Ovary (tissue), 9 donors: ENCODE results near the gene IQGAP1. TPM values are rescaled to one million over a fixed set of nuclear protein-coding genes. Genes with fewer than 3 reads are reported as not detected.

Experiments
- DNase-seq, 5 donors: peaks; one replicate each; pipeline ENCODE4 v3.0.0-alpha.2; 2019 to 2020
- H3K27ac ChIP-seq, 2 donors: fragments of 200-600 bp; one replicate each; pipeline versions ENCODE4 v1.5.1 to v1.8.0; 2019 to 2022
- H3K27me3 ChIP-seq: fragments of 200-600 bp; one replicate; pipeline ENCODE4 v1.8.0; 2022
- H3K36me3 ChIP-seq: fragments of 200-600 bp; sonication (generic); one replicate; pipeline ENCODE4 v1.5.1; 2019
- H3K4me1 ChIP-seq: one replicate; pipeline ENCODE4 v1.8.1; 2013; ENCODE audit warnings: mild to moderate bottlenecking, moderate library complexity; ENCODE audit not compliant: insufficient read depth
- H3K4me3 ChIP-seq: fragments of 200-600 bp; sonication (generic); one replicate; pipeline ENCODE4 v1.5.1; 2017
- H3K9me3 ChIP-seq, 2 donors: fragments of 200-600 bp in 1 of 2; sonication (generic) in 1 of 2; one replicate each; pipeline versions ENCODE4 v1.5.1 to v1.8.1; 2013 to 2019; ENCODE audit warnings: mild to moderate bottlenecking in 1 of 2, moderate library complexity in 1 of 2
- CTCF ChIP-seq, 3 donors: fragments of 450-650 bp in 2 of 3; fragments of 200-600 bp in 1 of 3; IDR thresholded peaks; one replicate each; pipeline versions ENCODE4 v1.5.1 to v1.8.0; 2016 to 2022; ENCODE audit warnings: antibody characterized with exemption in 3 of 3, mild to moderate bottlenecking in 1 of 3
- EP300 ChIP-seq: sonication (generic); formaldehyde crosslinking; IDR thresholded peaks from one replicate; pipeline ENCODE4 v1.6.1; 2017; ENCODE audit warnings: antibody characterized with exemption
- POLR2A ChIP-seq: fragments of 450-650 bp; IDR thresholded peaks from one replicate; pipeline ENCODE4 v1.6.1; 2017; ENCODE audit warnings: antibody characterized with exemption, mild to moderate bottlenecking, moderate library complexity
- WGBS, 3 donors: extraction: QIAGEN DNeasy Blood & Tissue Kit in 1 of 3; methylation state at CpG; one replicate each; pipeline versions ENCODE4 v1.1.5 to v1.1.7; 2013 to 2017; 5-methylcytosine and 5-hydroxymethylcytosine counted together
- intact Hi-C, 4 donors: fragments of 100-400 bp; cut with DNase I; formaldehyde crosslinking; loops; one replicate each; pipeline versions ENCODE4 v1.11.0 to v1.15.1; 2022 to 2023
- polyA plus RNA-seq, 2 donors: library from polyadenylated mRNA; stranded (reverse); fragments of 200-250 nt in 1 of 2; fragments of 350-450 nt in 1 of 2; fragmentation: Illumina TruSeq in 1 of 2; extraction: RNeasy Lipid Tissue Mini Kit (QIAGEN cat#74804) in 1 of 2; gene quantifications; one replicate each; pipeline ENCODE4 v1.2.3, GENCODE V29; 2013 to 2014
- total RNA-seq, 7 donors: library from RNA; depleted of rRNA in 2 of 7; stranded (reverse); fragments of >200 nt in 2 of 7; fragmentation: NEBNext Ultra II Directional in 3 of 7; extraction: Animal tissue kit (Norgen Biotek cat#: 25700) in 3 of 7; gene quantifications; one replicate each; pipeline versions ENCODE4 v1.1.0 to v1.2.4, GENCODE V29; 2016 to 2023
- donor health status: DM: no; HTN: no; CAD: no; lungs with moderate emphysema.
- donor health status: DM: no; HTN: no; CAD: no.
- donor health status: Bipolar disorder and iron deficiency.
- donor health status: DM: yes; HTN: yes; CAD: no.
- donor health status: DM: no; HTN: no; CAD: no.
- donor health status: DM: yes; HTN: yes; CAD: no.

IQGAP1 gene
- total and polyA plus RNA-seq, 9 donors, result 68.1 to 173 (median 108) TPM

GRCh38 chr15:90539789-90540188 is 151.7 kb downstream of the IQGAP1 start:
- Histone ChIP-seq H3K9me3 (no peaks in the 10 kb centered on the region), H3K36me3 (no peaks in the 10 kb centered on the region), H3K27me3 (no peaks in the 10 kb centered on the region), H3K27ac (no peak overlapping the region), H3K4me3 (no peak overlapping the region), H3K4me1 (peaks cover 4% of the 10 kb centered on the region)
- 82 to 90% (median 85%) methylated on average over 10 of the region's 10 CpGs for WGBS, 3 donors
- intact Hi-C loops, result loop anchor here in 3 of 4 donors (10.0 kb wide), 2 partner anchors 65 to 75 kb away; no protein-coding TSS in a partner anchor
- DNase-seq, result no peak
- TF ChIP-seq EP300, result no peak
- TF ChIP-seq CTCF (IDR thresholded peaks at IDR 0.05), result no peak
- TF ChIP-seq POLR2A, result no peak

GRCh38 chr15:90540768-90541167 is 152.7 kb downstream of the IQGAP1 start:
- H3K4me1 ChIP-seq, result peaks cover 2% of the 10 kb centered on the region
- WGBS, 3 donors, result 56 to 80% (median 58%) methylated on average over 3 of the region's 3 CpGs
- TF ChIP-seq POLR2A (no peak), EP300 (no peak), CTCF (IDR thresholded peaks at IDR 0.05) (no peak)
- H3K27me3 ChIP-seq, result no peaks in the 10 kb centered on the region
- no peak overlapping the region for H3K4me3 ChIP-seq
- no peaks in the 10 kb centered on the region for H3K36me3 ChIP-seq
- no peaks in the 10 kb centered on the region for H3K9me3 ChIP-seq
- intact Hi-C loops, result no loop called here
- no peak overlapping the region for H3K27ac ChIP-seq
- no peak for DNase-seq

GRCh38 chr15:90545095-90545494 is 157.1 kb downstream of the IQGAP1 start:
- TF ChIP-seq CTCF (IDR thresholded peaks at IDR 0.05) (no peak), EP300 (no peak)
- WGBS, 3 donors, result 93 to 97% (median 95%) methylated on average over 7 of the region's 7 CpGs
- no peaks in the 10 kb centered on the region for H3K27me3 ChIP-seq
- H3K36me3 ChIP-seq, result no peaks in the 10 kb centered on the region
- H3K4me1 ChIP-seq, result no peaks in the 10 kb centered on the region
- H3K27ac ChIP-seq, result no peak overlapping the region
- DNase-seq, result no peak
- H3K9me3 ChIP-seq, result no peaks in the 10 kb centered on the region
- no peak overlapping the region for H3K4me3 ChIP-seq
- intact Hi-C loops, result no loop called here

- intact Hi-C loops, result no loop called here
- Histone ChIP-seq H3K9me3 (no peaks in the 10 kb centered on the region), H3K4me1 (peaks cover 7% of the 10 kb centered on the region), H3K27me3 (no peaks in the 10 kb centered on the region), H3K27ac (no peak overlapping the region), H3K36me3 (no peaks in the 10 kb centered on the region), H3K4me3 (no peak overlapping the region)
- no peak for DNase-seq
- no peak for TF ChIP-seq CTCF (IDR thresholded peaks at IDR 0.05)
- TF ChIP-seq POLR2A, result no peak
- TF ChIP-seq EP300, result no peak
- WGBS, 3 donors, result 78 to 90% (median 87%) methylated on average over 2 of the region's 2 CpGs
Observed at GRCh38 chr15:90547540-90547939, 159.5 kb downstream of the IQGAP1 start.

GRCh38 chr15:90550919-90551318 is 162.9 kb downstream of the IQGAP1 start:
- H3K4me1 ChIP-seq, result peaks cover 11% of the 10 kb centered on the region

More at GRCh38 chr15:90550919-90551318, 162.9 kb downstream of the IQGAP1 start:
- 80 to 85% (median 84%) methylated on average over 6 of the region's 6 CpGs for WGBS, 3 donors
- H3K4me3 ChIP-seq, result no peak overlapping the region
- TF ChIP-seq EP300 (no peak), POLR2A (no peak), CTCF (IDR thresholded peaks at IDR 0.05) (no peak)
- no peak for DNase-seq
- no peaks in the 10 kb centered on the region for H3K9me3 ChIP-seq
- no peaks in the 10 kb centered on the region for H3K27me3 ChIP-seq
- no peaks in the 10 kb centered on the region for H3K36me3 ChIP-seq
- intact Hi-C loops, result no loop called here
- H3K27ac ChIP-seq, result no peak overlapping the region
